Measurements from ENCODE around the gene IL17RC. TPM values are rescaled to one million over a fixed set of nuclear protein-coding genes. Genes with fewer than 3 reads are reported as not detected.
"Not testable (repeated sequence)": the region's sequence is repeated elsewhere in the genome, so short reads cannot be mapped to it uniquely, and the experiment has no call there.

IL17RC gene
- polyA plus RNA-seq, 1 experiment, result 17.3 TPM

GRCh38 chr3:9898467-9899241 is 18.2 kb upstream of the IL17RC start:
- H3K4me3 ChIP-seq (ENCODE audit: low read depth, low read length), result no peak overlapping the region
- no peak overlapping the region for H3K27ac ChIP-seq (ENCODE audit: low read depth, low read length)

GRCh38 chr3:9899289-9899791 is 17.6 kb upstream of the IL17RC start:
- ChIA-PET POLR2A (interaction anchor here (0.7 kb wide), 2 partner anchors 9 to 13 kb away, joined by 3 to 5 read pairs; partner anchors contain the start of gene JAGN1), CTCF (no interaction called here)
- no peak for TF ChIP-seq CTCF (IDR thresholded peaks at IDR 0.05; ENCODE audit: low read depth, low read length)
- no peak overlapping the region for H3K27ac ChIP-seq (ENCODE audit: low read depth, low read length)
- no peaks in the 10 kb centered on the region for H3K27me3 ChIP-seq (ENCODE audit: control insufficient read depth, insufficient read depth, low read length)
- H3K4me3 ChIP-seq (ENCODE audit: low read depth, low read length), result no peak overlapping the region
- H3K9me3 ChIP-seq (ENCODE audit: control insufficient read depth, insufficient read depth, low read length), result no peaks in the 10 kb centered on the region; the same call in 1 of the 2 replicates
- no peak for DNase-seq (ENCODE audit: low read depth, low spot score)

More at GRCh38 chr3:9898467-9899241, 18.2 kb upstream of the IL17RC start:
- no peak for DNase-seq (ENCODE audit: low read depth, low spot score)
- no peaks in the 10 kb centered on the region; the same call in 1 of the 2 replicates for H3K9me3 ChIP-seq (ENCODE audit: control insufficient read depth, insufficient read depth, low read length)
- TF ChIP-seq CTCF (IDR thresholded peaks at IDR 0.05; ENCODE audit: low read depth, low read length), result no peak
- ChIA-PET POLR2A (no interaction called here), CTCF (interaction anchor here (1.4 kb wide), 1 partner anchor 32 kb away, joined by 4 read pairs; no protein-coding TSS in a partner anchor)
- H3K27me3 ChIP-seq (ENCODE audit: control insufficient read depth, insufficient read depth, low read length), result no peaks in the 10 kb centered on the region

- POLR2A ChIA-PET; H3K27me3 ChIP-seq (ENCODE audit: control insufficient read depth, insufficient read depth, low read length); H3K9me3 ChIP-seq (ENCODE audit: control insufficient read depth, insufficient read depth, low read length); DNase-seq (ENCODE audit: low read depth, low spot score); H3K27ac ChIP-seq (ENCODE audit: low read depth, low read length); H3K4me3 ChIP-seq (ENCODE audit: low read depth, low read length): not testable (repeated sequence)
- CTCF ChIA-PET, result interaction anchor here (2.7 kb wide), 1 partner anchor 52 kb away, joined by 9 read pairs; no protein-coding TSS in a partner anchor
Measured at GRCh38 chr3:9900965-9901415, 15.9 kb upstream of the IL17RC start.

- ChIA-PET CTCF (interaction anchor here (0.8 to 2.7 kb wide), 2 partner anchors 53 to 385 kb away, joined by 3 to 9 read pairs; no protein-coding TSS in a partner anchor), POLR2A (no interaction called here)
- no peak for TF ChIP-seq CTCF (IDR thresholded peaks at IDR 0.05; ENCODE audit: low read depth, low read length)
- no peak for DNase-seq (ENCODE audit: low read depth, low spot score)
- Histone ChIP-seq H3K4me3 (ENCODE audit: low read depth, low read length) (no peak overlapping the region), H3K27me3 (ENCODE audit: control insufficient read depth, insufficient read depth, low read length) (no peaks in the 10 kb centered on the region), H3K27ac (ENCODE audit: low read depth, low read length) (no peak overlapping the region), H3K9me3 (ENCODE audit: control insufficient read depth, insufficient read depth, low read length) (no peaks in the 10 kb centered on the region)
Measured at GRCh38 chr3:9901967-9902366, 14.9 kb upstream of the IL17RC start.

GRCh38 chr3:9902372-9903237 is 14.3 kb upstream of the IL17RC start, which contains the start of gene IL17RE:
IL17RE (plus strand) TSS chr3:9902848; CDS start chr3:9902933, 85 bp downstream.
- H3K9me3 ChIP-seq (ENCODE audit: control insufficient read depth, insufficient read depth, low read length), result no peaks in the 10 kb centered on the region
- no peaks in the 10 kb centered on the region for H3K27me3 ChIP-seq (ENCODE audit: control insufficient read depth, insufficient read depth, low read length)
- H3K4me3 ChIP-seq (ENCODE audit: low read depth, low read length), result peak within 1 kb of the TSS; percentile 23
- no peak for DNase-seq (ENCODE audit: low read depth, low spot score)
- TF ChIP-seq CTCF (IDR thresholded peaks at IDR 0.05; ENCODE audit: low read depth, low read length), result no peak
- POLR2A ChIA-PET, result interaction anchor here (1.3 kb wide), 1 partner anchor 30 kb away, joined by 6 read pairs; no protein-coding TSS in a partner anchor
- H3K27ac ChIP-seq (ENCODE audit: low read depth, low read length), result peak within 1 kb of the TSS; percentile 63
- CTCF ChIA-PET, result interaction anchor here (0.5 to 2.7 kb wide), 4 partner anchors 30 to 385 kb away, joined by 3 to 9 read pairs (median 5); no protein-coding TSS in a partner anchor

All from AG04450 (cell line).